A549 (cell line): Measurements from ENCODE around the gene NELFE.
"Not testable (repeated sequence)": the region's sequence is repeated elsewhere in the genome, so short reads cannot be mapped to it uniquely, and the experiment has no call there.

Source experiments
- CTCF ChIP-seq: fragments of >200 bp; sonication (Bioruptor Twin); formaldehyde crosslinking; IDR thresholded peaks from 3 replicates; pipeline ENCODE4 v1.5.1; 2016
- ELK1 ChIP-seq: fragments of 150-350 bp; IDR thresholded peaks from 2 replicates; pipeline ENCODE4 v1.6.1; 2014; ENCODE audit warnings: low read depth, mild to moderate bottlenecking, low read length
- ESRRA ChIP-seq: fragments of 150-350 bp; IDR thresholded peaks from 2 replicates; pipeline ENCODE4 v1.6.1; 2014; ENCODE audit warnings: mild to moderate bottlenecking, low read length, borderline replicate concordance
- HOXA7 ChIP-seq: fragments of 250-450 bp; sonication (Bioruptor Pico); IDR thresholded peaks from 2 replicates; pipeline ENCODE4 v1.5.0; 2020; ENCODE audit warnings: mild to moderate bottlenecking, moderate library complexity
- JUN ChIP-seq, 2 experiments: fragments of >200 bp; sonication (Bioruptor Twin); formaldehyde crosslinking; IDR thresholded peaks; 2 replicates in 1 of 2; 3 replicates in 1 of 2; pipeline ENCODE4 v1.6.1; 2016 to 2017
- KDM5A ChIP-seq: fragments of 200-600 bp; sonication (generic); IDR thresholded peaks from 2 replicates; pipeline ENCODE4 v1.6.1; 2016; ENCODE audit warnings: antibody characterized with exemption, mild to moderate bottlenecking
- NFE2L2 ChIP-seq: fragments of 150-350 bp; conservative IDR thresholded peaks from 2 replicates; pipeline ENCODE4 v1.6.1; 2014; ENCODE audit warnings: low read length
- POLR2A ChIP-seq: IDR thresholded peaks from 2 replicates; pipeline ENCODE4 v1.6.1; 2012; ENCODE audit warnings: mild to moderate bottlenecking, low read length
- RFX5 ChIP-seq: fragments of 450-650 bp; IDR thresholded peaks from 2 replicates; pipeline ENCODE4 v1.7.1; 2014; ENCODE audit warnings: antibody characterized with exemption, mild to moderate bottlenecking, moderate library complexity
- ZC3H11A ChIP-seq: fragments of 450-650 bp; IDR thresholded peaks from 2 replicates; pipeline ENCODE4 v1.6.1; 2014; ENCODE audit warnings: antibody characterized with exemption, mild to moderate bottlenecking
- ZFP36 ChIP-seq: fragments of 450-650 bp; IDR thresholded peaks from 2 replicates; pipeline ENCODE4 v1.6.1; 2014; ENCODE audit warnings: borderline replicate concordance; ENCODE audit not compliant: partially characterized antibody
- TF ChIP-seq, protein P1 (sequence below): fragments of 200-600 bp; sonication (generic); IDR thresholded peaks from 2 replicates; pipeline ENCODE4 v1.6.1; 2016; ENCODE audit warnings: antibody characterized with exemption, mild to moderate bottlenecking, moderate library complexity

GRCh38 chr6:32003301-32003700 is 44.5 kb upstream of the NELFE start:
- TF ChIP-seq NFE2L2; CTCF; RFX5; ELK1; POLR2A; HOXA7 (CRISPR knock-in tag); ESRRA; KDM5A; ZFP36; ZC3H11A; JUN (IDR thresholded peaks at IDR 0.05): not testable (repeated sequence)
- TF ChIP-seq, protein P1, sequence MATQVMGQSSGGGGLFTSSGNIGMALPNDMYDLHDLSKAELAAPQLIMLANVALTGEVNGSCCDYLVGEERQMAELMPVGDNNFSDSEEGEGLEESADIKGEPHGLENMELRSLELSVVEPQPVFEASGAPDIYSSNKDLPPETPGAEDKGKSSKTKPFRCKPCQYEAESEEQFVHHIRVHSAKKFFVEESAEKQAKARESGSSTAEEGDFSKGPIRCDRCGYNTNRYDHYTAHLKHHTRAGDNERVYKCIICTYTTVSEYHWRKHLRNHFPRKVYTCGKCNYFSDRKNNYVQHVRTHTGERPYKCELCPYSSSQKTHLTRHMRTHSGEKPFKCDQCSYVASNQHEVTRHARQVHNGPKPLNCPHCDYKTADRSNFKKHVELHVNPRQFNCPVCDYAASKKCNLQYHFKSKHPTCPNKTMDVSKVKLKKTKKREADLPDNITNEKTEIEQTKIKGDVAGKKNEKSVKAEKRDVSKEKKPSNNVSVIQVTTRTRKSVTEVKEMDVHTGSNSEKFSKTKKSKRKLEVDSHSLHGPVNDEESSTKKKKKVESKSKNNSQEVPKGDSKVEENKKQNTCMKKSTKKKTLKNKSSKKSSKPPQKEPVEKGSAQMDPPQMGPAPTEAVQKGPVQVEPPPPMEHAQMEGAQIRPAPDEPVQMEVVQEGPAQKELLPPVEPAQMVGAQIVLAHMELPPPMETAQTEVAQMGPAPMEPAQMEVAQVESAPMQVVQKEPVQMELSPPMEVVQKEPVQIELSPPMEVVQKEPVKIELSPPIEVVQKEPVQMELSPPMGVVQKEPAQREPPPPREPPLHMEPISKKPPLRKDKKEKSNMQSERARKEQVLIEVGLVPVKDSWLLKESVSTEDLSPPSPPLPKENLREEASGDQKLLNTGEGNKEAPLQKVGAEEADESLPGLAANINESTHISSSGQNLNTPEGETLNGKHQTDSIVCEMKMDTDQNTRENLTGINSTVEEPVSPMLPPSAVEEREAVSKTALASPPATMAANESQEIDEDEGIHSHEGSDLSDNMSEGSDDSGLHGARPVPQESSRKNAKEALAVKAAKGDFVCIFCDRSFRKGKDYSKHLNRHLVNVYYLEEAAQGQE = not testable (repeated sequence)
